Caco-2 (cell line): ENCODE data around the gene EHBP1. TPM values are rescaled to one million over a fixed set of nuclear protein-coding genes. Genes with fewer than 3 reads are reported as not detected.

Source experiments
- BruUV-seq: library from RNA; stranded (reverse); fragments of 400-500 nt; replicated peaks from 2 replicates; lab custom pipeline; 2021; lab: Mats Ljungman, UMichigan
- CTCF ChIA-PET: fragments of 300-600 bp; sonication (Branson Sonifier 250); formaldehyde crosslinking; loops from one replicate; lab custom pipeline; 2022; ENCODE audit warnings: antibody characterized with exemption; lab: Charles Lee
- POLR2A ChIA-PET: fragments of 300-600 bp; sonication (Branson Sonifier 250); formaldehyde crosslinking; loops from one replicate; lab custom pipeline; 2022; ENCODE audit warnings: antibody characterized with exemption; lab: Charles Lee
- DNase-seq, 2 experiments: peaks; one replicate each; pipeline versions ENCODE4 v3.0.0 to v3.0.0-alpha.2; 2020 to 2022
- H3K27me3 ChIP-seq: replicated peaks from 2 replicates; pipeline ENCODE4 v1.6.0; 2011; ENCODE audit warnings: low read length; ENCODE audit not compliant: control insufficient read depth, insufficient read depth
- H3K36me3 ChIP-seq: 2 replicates; pipeline ENCODE4 v1.5.1; 2011; ENCODE audit warnings: low read length; ENCODE audit not compliant: control insufficient read depth, insufficient read depth
- H3K4me1 ChIP-seq: fragments of 250-450 bp; sonication (Bioruptor Pico); 2 replicates; pipeline ENCODE4 v1.5.1; 2020; ENCODE audit warnings: mild to moderate bottlenecking
- H3K4me3 ChIP-seq: 2 replicates; pipeline ENCODE4 v1.5.1; 2011; ENCODE audit warnings: low read depth, mild to moderate bottlenecking, control low read depth, low read length
- H3K9me3 ChIP-seq: fragments of 250-450 bp; sonication (Bioruptor Pico); 2 replicates; pipeline ENCODE4 v1.5.1; 2020; ENCODE audit warnings: mild to moderate bottlenecking, moderate library complexity
- H3K27ac Mint-ChIP-seq: one replicate; pipeline ENCODE4 v1.8.0; 2022; ENCODE audit warnings: mixed read lengths; ENCODE audit not compliant: unreplicated experiment
- H3K27me3 Mint-ChIP-seq: one replicate; pipeline ENCODE4 v1.8.0; 2022; ENCODE audit warnings: mixed read lengths; ENCODE audit not compliant: insufficient read depth, unreplicated experiment
- H3K36me3 Mint-ChIP-seq: one replicate; pipeline ENCODE4 v1.8.0; 2022; ENCODE audit warnings: mild to moderate bottlenecking, mixed read lengths; ENCODE audit not compliant: insufficient read depth, unreplicated experiment
- H3K4me1 Mint-ChIP-seq: one replicate; pipeline ENCODE4 v1.8.0; 2022; ENCODE audit warnings: low read depth, mixed read lengths; ENCODE audit not compliant: unreplicated experiment
- H3K4me3 Mint-ChIP-seq: one replicate; pipeline ENCODE4 v1.8.0; 2022; ENCODE audit warnings: mild to moderate bottlenecking, moderate library complexity, mixed read lengths; ENCODE audit not compliant: unreplicated experiment
- H3K9me3 Mint-ChIP-seq: one replicate; pipeline ENCODE4 v1.8.0; 2022; ENCODE audit warnings: mixed read lengths; ENCODE audit not compliant: unreplicated experiment
- intact Hi-C: fragments of 100-400 bp; cut with micrococcal nuclease; formaldehyde crosslinking; loops from one replicate; pipeline ENCODE4 v1.10.0; 2022; ENCODE audit not compliant: unreplicated experiment
- total RNA-seq: library from RNA; stranded (reverse); gene quantifications from 2 replicates; pipeline ENCODE4 v1.2.3, GENCODE V29; 2022
- TF ChIP-seq, protein P1 (sequence below), 2 experiments: fragments of 200-600 bp in 1 of 2; IDR thresholded peaks; 1 replicate in 1 of 2; 2 replicates in 1 of 2; pipeline versions ENCODE4 v1.5.1 to v1.8.0; 2011 to 2022; ENCODE audit warnings: antibody characterized with exemption in 1 of 2, control low read depth in 1 of 2, inconsistent platforms in 1 of 2, low read depth in 1 of 2, low read length in 1 of 2, mild to moderate bottlenecking in 1 of 2, moderate library complexity in 1 of 2; ENCODE audit not compliant: insufficient read depth in 1 of 2, severe bottlenecking in 1 of 2, unreplicated experiment in 1 of 2

EHBP1 gene
- total RNA-seq, 1 experiment from 2014 or later, result 120 TPM

DNA sequence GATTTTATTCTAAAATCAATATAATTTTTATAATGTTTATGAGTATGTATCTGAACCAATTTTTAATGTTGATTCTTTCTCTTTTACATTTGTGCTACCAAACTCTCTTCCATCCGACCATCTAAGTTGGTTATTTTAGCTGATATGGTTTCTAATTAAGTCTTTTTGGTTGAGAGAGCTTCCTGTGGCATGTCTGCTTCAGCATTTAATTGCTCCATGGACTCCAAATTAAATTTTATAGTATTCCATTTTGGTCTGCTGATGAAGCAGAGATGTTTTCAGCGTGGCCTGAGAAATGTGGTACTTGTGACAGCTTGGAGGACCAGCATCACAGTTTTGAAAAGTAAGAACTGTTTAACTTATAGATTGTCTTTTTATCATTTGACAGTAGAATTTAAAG, 105.6 kb downstream of the EHBP1 start:
- no peaks in the 10 kb centered on the region for H3K36me3 ChIP-seq
- BruUV-seq, result no TSS peak
- CTCF ChIA-PET, result no interaction called here
- no peaks in the 10 kb centered on the region for H3K9me3 ChIP-seq
- POLR2A ChIA-PET, result no interaction called here
- no peaks in the 10 kb centered on the region for H3K4me1 ChIP-seq
- Mint-ChIP-seq H3K27me3 (no peaks in the 10 kb centered on the region), H3K27ac (no peak overlapping the region), H3K9me3 (peaks cover 6% of the 10 kb centered on the region), H3K4me3 (no peak overlapping the region), H3K4me1 (peaks cover 7% of the 10 kb centered on the region), H3K36me3 (peaks cover 29% of the 10 kb centered on the region)
- no peak for DNase-seq
- intact Hi-C loops, result no loop called here
- H3K27me3 ChIP-seq, result no peaks in the 10 kb centered on the region
- TF ChIP-seq, protein P1, sequence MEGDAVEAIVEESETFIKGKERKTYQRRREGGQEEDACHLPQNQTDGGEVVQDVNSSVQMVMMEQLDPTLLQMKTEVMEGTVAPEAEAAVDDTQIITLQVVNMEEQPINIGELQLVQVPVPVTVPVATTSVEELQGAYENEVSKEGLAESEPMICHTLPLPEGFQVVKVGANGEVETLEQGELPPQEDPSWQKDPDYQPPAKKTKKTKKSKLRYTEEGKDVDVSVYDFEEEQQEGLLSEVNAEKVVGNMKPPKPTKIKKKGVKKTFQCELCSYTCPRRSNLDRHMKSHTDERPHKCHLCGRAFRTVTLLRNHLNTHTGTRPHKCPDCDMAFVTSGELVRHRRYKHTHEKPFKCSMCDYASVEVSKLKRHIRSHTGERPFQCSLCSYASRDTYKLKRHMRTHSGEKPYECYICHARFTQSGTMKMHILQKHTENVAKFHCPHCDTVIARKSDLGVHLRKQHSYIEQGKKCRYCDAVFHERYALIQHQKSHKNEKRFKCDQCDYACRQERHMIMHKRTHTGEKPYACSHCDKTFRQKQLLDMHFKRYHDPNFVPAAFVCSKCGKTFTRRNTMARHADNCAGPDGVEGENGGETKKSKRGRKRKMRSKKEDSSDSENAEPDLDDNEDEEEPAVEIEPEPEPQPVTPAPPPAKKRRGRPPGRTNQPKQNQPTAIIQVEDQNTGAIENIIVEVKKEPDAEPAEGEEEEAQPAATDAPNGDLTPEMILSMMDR (IDR thresholded peaks at IDR 0.05; ENCODE audit: insufficient read depth in 1 of 2, low read depth in 1 of 2, low read length in 1 of 2, severe bottlenecking in 1 of 2, unreplicated experiment in 1 of 2), result no peak
- no peak overlapping the region for H3K4me3 ChIP-seq

DNA sequence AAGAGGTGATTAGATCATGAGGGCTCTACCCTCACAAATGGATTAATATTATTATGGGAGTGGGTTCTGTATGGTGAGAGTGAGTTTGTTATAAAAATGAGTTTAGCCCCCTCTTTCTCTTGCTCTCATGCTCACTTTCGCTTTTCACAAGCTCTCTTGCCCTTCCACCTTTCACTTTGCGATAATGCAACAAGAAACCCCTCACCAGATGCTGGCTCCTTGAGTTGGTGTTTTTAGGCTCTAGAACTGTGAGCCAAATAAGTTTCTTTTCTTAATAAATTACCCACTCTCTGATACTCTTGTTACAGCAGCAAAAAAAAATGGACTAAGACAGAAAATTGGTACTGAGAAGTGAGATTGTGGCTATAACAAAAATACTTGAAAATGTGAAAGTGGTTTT, 106.5 kb downstream of the EHBP1 start:
- H3K4me1 ChIP-seq, result peaks cover 9% of the 10 kb centered on the region
- no peaks in the 10 kb centered on the region for H3K9me3 Mint-ChIP-seq
- ChIA-PET POLR2A (no interaction called here), CTCF (no interaction called here)
- no peak overlapping the region for H3K4me3 ChIP-seq
- no peak overlapping the region for H3K27ac Mint-ChIP-seq
- H3K9me3 ChIP-seq, result no peaks in the 10 kb centered on the region
- H3K36me3 ChIP-seq, result no peaks in the 10 kb centered on the region
- H3K36me3 Mint-ChIP-seq, result peaks cover 20% of the 10 kb centered on the region
- H3K4me1 Mint-ChIP-seq, result peaks cover 16% of the 10 kb centered on the region
- DNase-seq, result no peak
- intact Hi-C loops, result no loop called here
- H3K27me3 Mint-ChIP-seq, result no peaks in the 10 kb centered on the region
- no TSS peak for BruUV-seq
- no peak overlapping the region for H3K4me3 Mint-ChIP-seq
- H3K27me3 ChIP-seq, result no peaks in the 10 kb centered on the region
- TF ChIP-seq, protein P1 (IDR thresholded peaks at IDR 0.05; ENCODE audit: insufficient read depth in 1 of 2, low read depth in 1 of 2, low read length in 1 of 2, severe bottlenecking in 1 of 2, unreplicated experiment in 1 of 2), result no peak

DNA sequence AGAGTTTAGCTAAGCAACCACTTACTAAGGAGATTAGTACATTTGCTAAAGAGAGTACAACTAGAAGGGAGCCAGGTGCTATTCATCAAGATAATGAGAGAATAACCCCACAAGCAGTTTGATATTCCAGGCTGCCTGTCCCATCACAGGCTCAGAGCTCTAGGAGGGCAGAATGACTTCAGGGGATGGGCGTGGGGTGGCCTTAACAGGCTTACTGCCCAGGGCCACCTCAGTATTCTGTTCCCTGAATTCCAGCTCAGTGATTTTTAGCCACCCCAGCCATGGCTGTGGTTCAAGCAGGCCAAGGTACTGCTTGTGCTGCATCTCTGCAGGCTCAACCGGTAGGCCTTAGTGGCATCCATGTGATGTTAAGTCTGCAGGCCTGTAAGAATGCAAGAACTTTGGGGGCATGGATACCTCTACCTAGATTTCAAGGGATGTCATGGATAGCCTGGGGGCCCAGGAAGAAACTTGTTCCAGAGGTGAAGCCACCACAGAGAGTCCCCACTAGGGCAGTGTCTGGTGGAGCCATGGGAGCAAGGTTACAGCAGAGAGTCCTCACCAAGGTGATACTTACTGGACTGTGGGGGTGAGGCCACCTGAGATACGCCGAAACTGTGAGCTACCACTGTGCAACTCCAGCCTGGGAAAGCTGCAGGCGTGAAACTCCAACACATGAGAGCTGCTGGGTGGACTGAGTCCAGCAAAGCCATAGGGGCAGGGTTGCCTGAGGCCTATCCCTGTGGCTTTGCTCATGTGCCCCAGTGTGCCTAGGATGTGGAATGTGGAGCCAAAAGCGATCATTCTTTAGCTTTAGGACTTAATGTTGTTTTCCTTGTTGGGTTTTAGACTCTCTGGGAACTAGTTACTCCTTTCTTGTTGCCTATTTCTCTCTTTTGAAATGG, 107.7 kb downstream of the EHBP1 start:
- Histone ChIP-seq H3K9me3 (no peaks in the 10 kb centered on the region), H3K27me3 (no peaks in the 10 kb centered on the region), H3K4me1 (peaks cover 15% of the 10 kb centered on the region), H3K36me3 (no peaks in the 10 kb centered on the region), H3K4me3 (no peak overlapping the region)
- H3K36me3 Mint-ChIP-seq, result peaks cover 12% of the 10 kb centered on the region
- DNase-seq, result no peak
- POLR2A ChIA-PET, result no interaction called here
- peaks cover 27% of the 10 kb centered on the region for H3K4me1 Mint-ChIP-seq
- no peak overlapping the region for H3K27ac Mint-ChIP-seq
- TF ChIP-seq, protein P1 (IDR thresholded peaks at IDR 0.05; ENCODE audit: insufficient read depth in 1 of 2, low read depth in 1 of 2, low read length in 1 of 2, severe bottlenecking in 1 of 2, unreplicated experiment in 1 of 2), result no peak
- intact Hi-C loops, result no loop called here
- BruUV-seq, result no TSS peak
- CTCF ChIA-PET, result no interaction called here
- no peak overlapping the region for H3K4me3 Mint-ChIP-seq
- no peaks in the 10 kb centered on the region for H3K9me3 Mint-ChIP-seq
- no peaks in the 10 kb centered on the region for H3K27me3 Mint-ChIP-seq
